WERI-Rb-1 (cell line): Measurements from ENCODE around the gene NKX2-2.

ENCODE experiments used
- DNase-seq: peaks from one replicate; pipeline ENCODE4 v3.0.0-alpha.2; 2020
- H3K27ac ChIP-seq: fragments of 250-450 bp; sonication (Bioruptor Pico); 2 replicates; pipeline ENCODE4 v1.5.1; 2020; ENCODE audit warnings: mild to moderate bottlenecking, moderate library complexity
- H3K27me3 ChIP-seq: fragments of 250-450 bp; sonication (Bioruptor Pico); 2 replicates; pipeline ENCODE4 v1.5.1; 2021; ENCODE audit warnings: mild to moderate bottlenecking, low read depth, moderate library complexity; ENCODE audit not compliant: insufficient read depth, severe bottlenecking
- H3K36me3 ChIP-seq: fragments of 250-450 bp; sonication (Bioruptor Pico); 2 replicates; pipeline ENCODE4 v1.5.1; 2020; ENCODE audit warnings: mild to moderate bottlenecking, moderate library complexity
- H3K4me3 ChIP-seq: 2 replicates; pipeline ENCODE4 v1.5.1; 2011; ENCODE audit warnings: low read depth, mild to moderate bottlenecking, control low read depth, low read length
- H3K9me3 ChIP-seq: fragments of 250-450 bp; sonication (Bioruptor Pico); 2 replicates; pipeline ENCODE4 v1.5.1; 2021; ENCODE audit warnings: mild to moderate bottlenecking, moderate library complexity; ENCODE audit not compliant: severe bottlenecking
- TF ChIP-seq, protein P1 (sequence below): IDR thresholded peaks from 2 replicates; pipeline ENCODE4 v1.5.1; 2011; ENCODE audit warnings: low read depth, mild to moderate bottlenecking, control low read depth, inconsistent platforms, low read length

The NKX2-2 gene

DNA sequence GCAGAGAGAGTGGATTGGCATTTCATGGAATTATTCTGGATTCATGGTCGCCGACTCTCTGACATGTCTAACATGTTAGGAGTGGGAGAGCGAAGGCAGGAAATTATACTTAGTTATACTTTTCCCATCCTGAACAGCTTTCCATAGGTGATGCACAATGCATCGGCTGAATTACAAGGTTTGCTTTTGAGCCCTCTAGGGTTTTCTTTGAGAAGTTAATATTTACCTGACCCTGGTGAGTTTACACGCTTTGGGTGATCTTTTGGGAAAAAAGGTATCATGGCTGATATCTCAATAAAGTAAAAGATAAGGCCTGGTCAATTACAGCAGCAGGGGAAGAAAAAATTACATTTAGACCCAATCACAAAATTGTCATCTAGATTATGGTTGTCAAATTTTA lies 14.0 kb upstream of the NKX2-2 start:
- Histone ChIP-seq H3K9me3 (peaks cover 2% of the 10 kb centered on the region), H3K4me3 (no peak overlapping the region), H3K27ac (no peak overlapping the region), H3K36me3 (no peaks in the 10 kb centered on the region), H3K27me3 (peaks cover 84% of the 10 kb centered on the region)
- TF ChIP-seq, protein P1, sequence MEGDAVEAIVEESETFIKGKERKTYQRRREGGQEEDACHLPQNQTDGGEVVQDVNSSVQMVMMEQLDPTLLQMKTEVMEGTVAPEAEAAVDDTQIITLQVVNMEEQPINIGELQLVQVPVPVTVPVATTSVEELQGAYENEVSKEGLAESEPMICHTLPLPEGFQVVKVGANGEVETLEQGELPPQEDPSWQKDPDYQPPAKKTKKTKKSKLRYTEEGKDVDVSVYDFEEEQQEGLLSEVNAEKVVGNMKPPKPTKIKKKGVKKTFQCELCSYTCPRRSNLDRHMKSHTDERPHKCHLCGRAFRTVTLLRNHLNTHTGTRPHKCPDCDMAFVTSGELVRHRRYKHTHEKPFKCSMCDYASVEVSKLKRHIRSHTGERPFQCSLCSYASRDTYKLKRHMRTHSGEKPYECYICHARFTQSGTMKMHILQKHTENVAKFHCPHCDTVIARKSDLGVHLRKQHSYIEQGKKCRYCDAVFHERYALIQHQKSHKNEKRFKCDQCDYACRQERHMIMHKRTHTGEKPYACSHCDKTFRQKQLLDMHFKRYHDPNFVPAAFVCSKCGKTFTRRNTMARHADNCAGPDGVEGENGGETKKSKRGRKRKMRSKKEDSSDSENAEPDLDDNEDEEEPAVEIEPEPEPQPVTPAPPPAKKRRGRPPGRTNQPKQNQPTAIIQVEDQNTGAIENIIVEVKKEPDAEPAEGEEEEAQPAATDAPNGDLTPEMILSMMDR, result no peak
- no peak for DNase-seq

DNA sequence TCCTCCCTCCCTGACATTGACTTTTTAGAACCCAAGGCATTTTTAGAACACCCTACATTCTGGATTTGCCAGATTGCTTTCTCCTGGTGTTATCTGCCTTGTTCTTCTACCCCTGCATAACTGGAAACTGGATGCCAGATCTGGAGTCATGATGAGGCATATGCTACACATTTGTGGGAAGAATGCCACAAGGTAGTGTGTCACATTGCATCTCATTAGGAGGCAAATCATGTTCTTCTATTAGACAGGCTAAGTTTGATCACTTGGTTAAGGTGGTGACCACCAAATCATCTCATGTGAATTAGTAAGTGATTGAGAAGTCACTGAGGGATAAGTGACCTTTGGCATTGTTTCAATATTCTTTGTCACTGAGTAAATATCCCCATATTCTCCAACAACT lies 12.9 kb upstream of the NKX2-2 start:
- Histone ChIP-seq H3K27me3 (peaks cover 83% of the 10 kb centered on the region), H3K27ac (no peak overlapping the region), H3K36me3 (no peaks in the 10 kb centered on the region), H3K4me3 (no peak overlapping the region), H3K9me3 (peaks cover 14% of the 10 kb centered on the region)
- no peak for DNase-seq
- TF ChIP-seq, protein P1, result no peak

DNA sequence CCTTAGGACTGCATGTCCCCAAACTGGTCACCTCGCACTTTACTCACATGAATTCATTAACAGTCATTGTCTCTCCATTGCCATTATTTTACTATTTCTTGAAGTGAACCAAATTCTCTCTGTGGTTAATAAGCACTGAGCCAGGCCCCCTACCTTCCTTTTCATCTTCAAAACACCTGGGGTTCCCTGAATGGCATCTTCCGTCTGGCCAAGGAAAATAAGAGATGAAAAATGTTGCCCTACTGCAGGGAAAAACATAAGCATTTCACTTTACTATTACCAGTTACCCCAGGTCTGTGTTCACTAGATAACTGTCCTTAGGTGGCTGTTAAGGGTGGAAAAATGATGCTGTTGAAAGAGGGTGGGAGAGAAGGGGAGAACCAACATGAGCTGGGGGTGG lies 10.0 kb upstream of the NKX2-2 start:
- no peak overlapping the region for H3K4me3 ChIP-seq
- TF ChIP-seq, protein P1, result no peak

DNA sequence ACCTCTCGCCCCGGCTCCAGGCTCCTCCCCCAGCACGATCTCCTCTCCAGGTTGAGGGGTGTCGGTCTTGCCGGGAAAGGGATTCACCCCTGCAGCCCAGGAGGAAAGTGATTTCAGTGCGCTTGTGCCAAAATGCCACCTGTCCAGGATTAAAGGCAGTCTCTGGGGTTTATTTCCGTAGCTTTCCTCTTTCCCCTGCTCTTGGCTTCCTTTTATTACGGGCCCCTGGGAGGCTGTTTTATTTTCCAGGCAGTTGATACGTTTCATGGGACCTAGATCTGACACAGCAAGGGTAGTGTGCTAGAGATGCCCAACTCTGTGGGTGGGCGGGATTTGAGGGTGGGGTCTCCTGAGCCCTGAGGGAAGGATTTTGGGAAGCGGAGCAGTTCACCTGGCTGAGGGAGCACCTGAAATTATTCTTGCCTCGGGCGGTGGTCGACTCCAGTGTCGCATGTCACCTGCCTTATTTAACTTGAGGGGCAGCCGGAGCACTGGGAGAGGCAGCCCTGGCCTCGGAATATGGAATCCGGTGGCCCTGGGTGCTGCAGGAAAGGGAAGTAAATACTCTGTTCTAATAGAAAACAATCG lies 9.5 kb upstream of the NKX2-2 start:
- H3K27ac ChIP-seq, result no peak overlapping the region
- peaks cover 90% of the 10 kb centered on the region for H3K27me3 ChIP-seq
- TF ChIP-seq, protein P1, result no peak
- no peaks in the 10 kb centered on the region for H3K36me3 ChIP-seq
- H3K9me3 ChIP-seq, result peaks cover 27% of the 10 kb centered on the region
- DNase-seq, result no peak
- H3K4me3 ChIP-seq, result no peak overlapping the region

More for the DNA sequence above, 10.0 kb upstream of the NKX2-2 start:
- Histone ChIP-seq H3K36me3 (no peaks in the 10 kb centered on the region), H3K9me3 (peaks cover 27% of the 10 kb centered on the region), H3K27me3 (peaks cover 88% of the 10 kb centered on the region), H3K27ac (no peak overlapping the region)
- no peak for DNase-seq

DNA sequence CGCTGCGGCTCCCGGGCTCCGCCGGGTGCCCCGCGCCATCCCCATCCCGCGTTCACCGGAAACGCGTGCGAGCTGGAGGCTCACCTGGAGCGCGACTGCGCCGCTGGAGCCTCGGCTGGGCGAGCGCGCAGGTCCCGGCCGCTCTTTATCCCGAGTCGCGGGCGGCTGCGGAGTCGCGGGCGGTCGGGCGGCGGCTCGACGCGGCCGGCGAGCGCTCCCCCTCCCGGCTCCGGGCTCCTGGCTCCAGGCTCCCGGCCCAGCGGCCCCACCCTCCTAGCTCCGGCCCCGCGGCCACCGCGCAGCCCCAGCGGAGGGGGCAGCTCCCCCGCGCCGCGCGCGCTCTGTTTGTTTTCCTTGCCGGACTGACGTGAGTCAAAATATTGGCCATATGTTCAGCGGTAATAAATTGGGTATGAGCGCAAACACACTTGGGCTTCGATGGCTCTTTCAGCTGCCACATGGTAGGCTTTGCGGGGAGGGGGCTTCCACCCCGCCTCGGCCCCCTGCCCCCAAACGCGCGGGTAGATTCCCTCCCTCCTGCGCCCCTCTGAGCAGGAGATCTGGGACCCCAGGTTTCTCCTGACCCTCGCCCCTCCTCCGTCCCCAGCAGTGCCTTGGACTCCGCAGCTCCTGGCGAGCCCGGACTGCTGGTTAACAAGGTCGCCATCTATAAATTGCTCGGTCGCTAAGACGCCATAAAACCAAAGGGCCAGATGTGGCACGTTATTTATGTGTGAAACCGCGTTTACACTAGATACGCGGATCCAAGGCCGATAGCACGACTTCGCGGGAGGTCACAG lies 8.8 kb upstream of the NKX2-2 start:
- DNase-seq, result no peak
- H3K27ac ChIP-seq, result no peak overlapping the region
- TF ChIP-seq, protein P1, result no peak
- peaks cover 92% of the 10 kb centered on the region for H3K27me3 ChIP-seq
- no peaks in the 10 kb centered on the region for H3K36me3 ChIP-seq
- H3K4me3 ChIP-seq, result no peak overlapping the region
- H3K9me3 ChIP-seq, result peaks cover 32% of the 10 kb centered on the region
